Measurements from ENCODE around the gene TXNDC11. TPM values are rescaled to one million over a fixed set of nuclear protein-coding genes. Genes with fewer than 3 reads are reported as not detected.

TXNDC11 gene
- polyA plus RNA-seq, 4 donors: 47.6 to 73.4 (median 49.7) TPM

Other genes starting within 250 kb of the TXNDC11 start
- gene LITAF, start 155.9 kb downstream of the TXNDC11 start, polyA plus RNA-seq: 100 to 1,000 TPM in 1 of 4 donors, 10 to 100 TPM in 3; 18.1 to 112 (median 46.2) TPM
- gene SNN, start 74.4 kb downstream of the TXNDC11 start, polyA plus RNA-seq: 10 to 100 TPM in 1 of 4 donors, 1 to 10 TPM in 3; 6.1 to 15.7 (median 9.6) TPM
- gene ZC3H7A, start 54.4 kb upstream of the TXNDC11 start, polyA plus RNA-seq: 10 to 100 TPM; 21.2 to 51.7 (median 36.9) TPM
- 100 to 1,000 TPM in 2 of 4 donors, 10 to 100 TPM in 2; 53.0 to 243 (median 97.9) TPM for gene RSL1D1, start 108.7 kb upstream of the TXNDC11 start, polyA plus RNA-seq
- 10 to 100 TPM; 27.3 to 79.7 (median 42.2) TPM for gene GSPT1, start 173.1 kb upstream of the TXNDC11 start, polyA plus RNA-seq
- gene NPIPB2, start 199.2 kb upstream of the TXNDC11 start, polyA plus RNA-seq: 10 to 100 TPM in 1 of 4 donors, 1 to 10 TPM in 2, not detected in 1; 5.1 to 25.3 (median 5.5) TPM
- gene TNFRSF17, start 222.4 kb upstream of the TXNDC11 start, polyA plus RNA-seq: 10 to 100 TPM in 1 of 4 donors, 1 to 10 TPM in 1, under 1 TPM in 1, not detected in 1; 0.04 to 19.7 (median 1.8) TPM
- gene SNX29, start 233.9 kb upstream of the TXNDC11 start, polyA plus RNA-seq: 1 to 10 TPM in 3 of 4 donors, under 1 TPM in 1; 0.89 to 3.7 (median 2.5) TPM